ENCODE data around the gene ADCY7. TPM values are rescaled to one million over a fixed set of nuclear protein-coding genes. Genes with fewer than 3 reads are reported as not detected.

The ADCY7 gene
- total and polyA plus RNA-seq, 2 of the 4 experiments (the other 2 are of a cell fraction): 15.2 to 17.1 TPM

GRCh38 chr16:50288026-50288425 is 21.7 kb downstream of the ADCY7 start:
- 0 out of 2 replicates have a peak, but pooled peaks cover 4% of the 10 kb centered on the region for H3K4me1 ChIP-seq (ENCODE audit: control insufficient read depth, insufficient read depth, low read length)
- BruUV-seq (replicated peaks): no TSS peak
- dilution Hi-C loops (cut with HindIII; ENCODE audit: low sequenced_read_pairs, unreplicated experiment): no loop called here
- ATAC-seq (ENCODE audit: low read depth): no peak
- 90% methylated on average over 10 of the region's 17 CpGs; no CpG with 5 or more reads in 1 of the 2 experiments for WGBS, 2 experiments (ENCODE audit: extremely low coverage in 2 of 2, insufficient read length in 1 of 2)
- no peak overlapping the region for H2AFZ ChIP-seq (replicated peaks; ENCODE audit: low read length, poor library complexity)
- intact Hi-C loops (cut with micrococcal nuclease): no loop called here
- no peak overlapping the region for H4K5ac ChIP-seq (ENCODE audit: low read depth, low read length)
- H4K8ac ChIP-seq (ENCODE audit: low read depth in 2 of 2, low read length in 2 of 2): no peak overlapping the region
- DNase-seq: no peak
- no peak for TF ChIP-seq MXI1 (IDR thresholded peaks at IDR 0.05; ENCODE audit: borderline replicate concordance, low read depth, low read length)
- TF ChIP-seq MAFK (IDR thresholded peaks at IDR 0.05; ENCODE audit: low read depth, low read length): no peak
- TF ChIP-seq SMC3 (IDR thresholded peaks at IDR 0.05; ENCODE audit: low read depth, low read length): no peak
- TF ChIP-seq FOS (IDR thresholded peaks at IDR 0.05; ENCODE audit: low read depth, low read length): no peak
- no peak for TF ChIP-seq CHD1 (IDR thresholded peaks at IDR 0.05; ENCODE audit: low read depth, low read length)
- no peak for TF ChIP-seq RAD21 (IDR thresholded peaks at IDR 0.05; ENCODE audit: low read length)
- TF ChIP-seq CTCF (conservative IDR thresholded peaks at IDR 0.05; ENCODE audit: low read depth, low read length): no peak
- TF ChIP-seq MAZ (IDR thresholded peaks at IDR 0.05; ENCODE audit: borderline replicate concordance, low read depth, low read length): no peak
- no peak for TF ChIP-seq ELK1 (IDR thresholded peaks at IDR 0.05; ENCODE audit: borderline replicate concordance, low read depth, low read length)
- TF ChIP-seq POLR2A (IDR thresholded peaks at IDR 0.05; ENCODE audit: low read depth, low read length): no peak
- TF ChIP-seq USF2 (IDR thresholded peaks at IDR 0.05; ENCODE audit: low read depth, low read length): no peak
- no peak overlapping the region for H4K91ac ChIP-seq (ENCODE audit: insufficient read depth, low read depth, low read length)
- POLR2A ChIA-PET (ENCODE audit: unreplicated experiment): no interaction called here
- no peak overlapping the region for H3K9ac ChIP-seq (ENCODE audit: low read depth, low read length)
- H3K4ac ChIP-seq (ENCODE audit: low read depth, low read length): no peak overlapping the region
- H3K9me3 ChIP-seq (ENCODE audit: control insufficient read depth, insufficient read depth, low read length): peaks cover 2% of the 10 kb centered on the region; the same call in 1 of the 2 replicates
- H3K36me3 ChIP-seq (ENCODE audit: control insufficient read depth, insufficient read depth, low read length): peaks cover 6% of the 10 kb centered on the region; the same call in 1 of the 2 replicates
- H3K56ac ChIP-seq (ENCODE audit: extremely low read depth, insufficient read depth, low read length): no peak overlapping the region
- H3K4me3 ChIP-seq (ENCODE audit: insufficient read depth, low read depth, low read length): no peak overlapping the region
- H3K14ac ChIP-seq (replicated peaks; ENCODE audit: low read depth, low read length): no peak overlapping the region
- H2BK5ac ChIP-seq (ENCODE audit: low read depth, low read length, poor library complexity, severe bottlenecking): no peak overlapping the region
- no peak overlapping the region for H2BK20ac ChIP-seq (ENCODE audit: low read depth, low read length)
- H2AK9ac ChIP-seq (replicated peaks; ENCODE audit: low read depth, low read length, poor library complexity): no peak overlapping the region
- H3K4me2 ChIP-seq (ENCODE audit: low read depth, low read length): no peak overlapping the region
- no peak overlapping the region for H2BK120ac ChIP-seq (ENCODE audit: low read depth, low read length)
- no peak overlapping the region for H3K27ac ChIP-seq (ENCODE audit: insufficient read depth, low read length)
- H3K23ac ChIP-seq (ENCODE audit: low read depth, low read length): no peak overlapping the region
- H3K27me3 ChIP-seq (ENCODE audit: control insufficient read depth, insufficient read depth, low read length): no peaks in the 10 kb centered on the region
- peaks cover 7 to 24% of the 10 kb centered on the region in 2 experiments; a peak in 3 of 4 replicates for H3K79me1 ChIP-seq (ENCODE audit: low read depth in 1 of 2, low read length in 2 of 2)
- no peak overlapping the region for H3K18ac ChIP-seq (ENCODE audit: low read depth, low read length)
- in situ Hi-C loops (cut with MboI; ENCODE audit: low sequenced_read_pairs): no loop called here
- H3K9me1 ChIP-seq (ENCODE audit: insufficient read depth, low read length): no peaks in the 10 kb centered on the region; the same call in 1 of the 2 replicates
- H2AK5ac ChIP-seq (ENCODE audit: low read depth, low read length): no peak overlapping the region
- no peak overlapping the region for H2BK15ac ChIP-seq (ENCODE audit: low read depth, low read length)
- CTCF ChIA-PET: no interaction called here
- peaks cover 23% of the 10 kb centered on the region for H4K20me1 ChIP-seq (ENCODE audit: insufficient read depth, low read length)

Data from IMR-90 (cell line).